Stimulated activated CD4-positive, alpha-beta T cell treated with anti-CD3 and anti-CD28 coated beads, Interleukin-15, amount 100 ng/mL, for 1 hour (primary cell): ENCODE measurements around the gene SRGAP1.

Experiments
- DNase-seq, 2 donors: peaks; one replicate each; pipeline ENCODE4 v3.0.0-alpha.2; 2020; ENCODE audit warnings: low read depth in 1 of 2, low spot score in 1 of 2

Gene SRGAP1

DNA sequence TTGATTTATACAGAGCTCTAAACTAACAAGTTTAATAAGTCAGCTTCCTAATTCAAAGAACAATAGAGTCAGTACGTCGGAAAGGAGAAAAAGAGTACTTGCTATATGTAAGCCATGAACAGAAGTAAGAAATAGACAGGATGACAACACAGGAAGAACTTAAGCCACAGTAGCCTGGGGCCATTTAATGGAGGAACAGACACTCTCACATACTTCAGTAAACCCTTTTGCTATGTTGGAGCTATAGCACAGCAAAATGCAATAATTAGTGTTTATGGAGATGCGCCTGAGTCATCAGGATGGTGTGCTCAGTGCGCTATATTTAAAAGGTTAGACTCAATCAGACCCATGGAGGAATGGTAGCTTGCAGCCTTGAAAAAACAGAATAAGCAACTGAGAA is 61.0 kb downstream of the SRGAP1 start:
- DNase-seq: no peak

DNA sequence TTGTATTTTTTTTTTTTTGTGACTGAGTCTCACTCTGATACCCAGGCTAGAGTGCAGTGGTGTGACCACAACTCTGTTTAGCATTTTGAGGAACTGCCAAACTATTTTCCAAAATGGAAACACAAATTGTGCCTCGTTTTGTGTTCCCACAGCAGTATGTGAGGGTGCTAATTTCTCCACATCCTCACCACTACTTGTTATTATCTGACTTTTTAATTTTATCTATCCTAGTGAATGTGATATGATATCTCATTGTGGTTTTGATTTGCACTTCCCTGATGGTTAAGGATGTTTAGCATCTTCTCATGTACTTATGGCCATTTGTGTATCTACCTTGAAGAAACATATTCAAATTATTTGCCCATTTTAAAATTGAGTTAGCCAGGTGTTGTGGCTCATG is 62.4 kb downstream of the SRGAP1 start:
- DNase-seq: no peak

DNA sequence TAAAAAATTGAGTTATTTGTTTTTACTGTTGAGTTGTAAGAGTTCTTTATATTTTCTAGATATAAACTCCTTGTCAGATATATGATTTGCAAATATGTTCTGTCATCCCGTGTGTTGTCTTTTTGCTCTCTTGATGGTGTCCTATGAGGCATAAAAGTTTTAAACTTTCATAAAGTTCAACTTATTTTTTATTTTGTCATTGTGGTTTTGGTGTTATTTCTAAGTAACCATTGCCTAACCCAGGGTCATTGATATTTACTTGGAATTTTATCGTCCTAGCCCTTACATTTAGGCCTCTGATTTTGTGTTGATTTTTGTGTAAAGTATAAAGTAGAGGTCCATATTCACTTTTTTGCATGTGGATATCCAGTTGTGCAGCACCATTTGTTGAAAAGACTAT is 63.1 kb downstream of the SRGAP1 start:
- DNase-seq: no peak

DNA sequence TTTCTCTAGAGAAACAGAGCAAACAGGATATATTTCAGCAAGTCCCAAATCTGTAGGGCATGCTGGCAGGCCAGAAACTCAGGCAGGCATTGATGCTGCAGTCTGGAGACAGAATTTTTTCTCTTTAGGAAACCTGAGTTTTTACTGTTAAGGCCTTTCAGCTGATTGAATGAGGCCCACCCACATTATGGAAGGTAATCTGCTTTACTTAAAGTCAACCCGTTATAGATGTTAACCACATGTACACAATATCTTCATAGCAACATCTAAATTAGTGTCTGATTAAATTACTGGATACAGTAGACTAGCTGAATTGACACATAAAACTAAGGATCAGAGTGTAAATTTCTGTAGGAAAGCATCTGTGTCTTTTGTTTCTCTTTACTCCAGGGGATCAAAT is 65.2 kb downstream of the SRGAP1 start:
- DNase-seq: no peak

- DNase-seq: no peak
Observed at GRCh38 chr12:63911341-63911740, 66.8 kb downstream of the SRGAP1 start.

- DNase-seq: no peak
Observed at GRCh38 chr12:63912651-63913050, 68.2 kb downstream of the SRGAP1 start.

- no peak for DNase-seq
Observed at GRCh38 chr12:63913929-63914328, 69.4 kb downstream of the SRGAP1 start.

DNA sequence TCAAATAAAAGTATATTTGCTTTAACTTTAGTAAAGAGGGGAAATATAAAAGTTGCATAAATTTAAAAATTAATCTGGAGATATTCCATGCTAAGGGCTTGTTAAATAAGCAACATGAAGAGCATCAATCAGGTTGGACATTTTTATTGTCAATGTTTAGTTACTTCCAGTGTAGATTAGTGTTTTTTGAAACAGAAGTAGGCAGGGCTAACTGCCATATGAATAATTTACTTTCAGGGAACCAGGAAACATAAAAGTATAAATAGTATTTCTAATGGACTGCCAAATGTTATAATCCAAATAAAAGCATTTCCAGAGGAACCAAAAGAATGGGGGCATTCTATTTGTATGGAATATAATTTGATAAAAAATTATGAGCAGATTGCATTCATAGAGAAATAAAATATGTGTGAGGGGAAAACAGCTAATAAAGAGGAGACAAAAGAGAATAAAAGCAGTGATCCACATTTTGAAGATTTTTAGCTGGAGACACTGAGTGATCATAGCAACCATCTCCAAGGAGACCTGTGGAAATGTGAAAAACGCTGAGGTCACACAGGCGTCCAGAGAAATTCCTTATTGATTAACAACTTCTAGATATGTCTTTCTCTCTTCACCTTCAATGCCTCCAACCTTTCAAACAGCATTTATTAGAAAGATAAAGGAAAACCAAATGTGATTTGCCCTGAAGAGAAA is 70.8 kb downstream of the SRGAP1 start:
- DNase-seq: no peak

DNA sequence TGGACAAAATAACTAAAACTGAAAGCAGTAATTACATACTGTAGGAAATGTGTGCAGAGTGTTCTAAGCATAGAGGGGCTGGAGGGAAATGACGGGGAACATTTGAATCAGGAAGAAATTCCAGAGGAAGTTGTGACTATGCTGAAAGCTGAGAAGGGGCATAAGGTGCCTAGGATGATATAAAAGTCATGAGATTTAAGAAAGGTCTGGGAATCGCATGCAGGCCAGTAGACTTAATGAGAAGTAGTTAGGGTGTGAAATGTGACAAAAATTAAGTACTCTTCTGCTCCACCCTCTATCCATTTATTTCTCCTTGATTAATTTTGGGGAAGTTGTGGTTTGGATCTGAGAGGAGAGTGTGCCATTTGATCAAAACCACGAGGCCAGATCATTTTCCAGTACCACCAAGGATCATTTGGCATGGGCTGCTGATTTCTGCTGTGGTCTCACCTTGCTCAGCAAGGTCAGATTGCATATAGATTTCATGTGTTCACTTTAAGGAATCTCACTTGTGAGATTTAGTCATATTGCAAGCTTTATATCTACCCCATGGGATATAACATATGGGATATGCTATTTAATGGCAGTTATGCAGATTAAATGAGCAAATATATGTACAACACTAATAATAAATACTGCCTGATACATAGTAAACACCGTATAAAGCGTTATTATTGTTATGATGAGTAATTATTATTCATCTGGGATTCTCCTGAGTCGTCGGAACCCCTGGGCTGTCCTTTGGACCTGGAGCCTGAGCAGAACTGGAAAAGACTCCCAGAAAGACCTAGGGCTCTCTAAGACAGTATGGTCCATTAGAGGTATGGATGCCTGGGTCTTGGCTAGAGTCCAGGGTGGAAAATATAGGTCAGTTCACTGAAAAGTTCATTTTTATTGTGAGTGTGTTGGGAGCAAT is 72.3 kb downstream of the SRGAP1 start:
- DNase-seq: no peak

GRCh38 chr12:63917477-63917862 is 73.0 kb downstream of the SRGAP1 start:
- no peak for DNase-seq

GRCh38 chr12:63917864-63918799 is 73.6 kb downstream of the SRGAP1 start:
- no peak for DNase-seq

DNA sequence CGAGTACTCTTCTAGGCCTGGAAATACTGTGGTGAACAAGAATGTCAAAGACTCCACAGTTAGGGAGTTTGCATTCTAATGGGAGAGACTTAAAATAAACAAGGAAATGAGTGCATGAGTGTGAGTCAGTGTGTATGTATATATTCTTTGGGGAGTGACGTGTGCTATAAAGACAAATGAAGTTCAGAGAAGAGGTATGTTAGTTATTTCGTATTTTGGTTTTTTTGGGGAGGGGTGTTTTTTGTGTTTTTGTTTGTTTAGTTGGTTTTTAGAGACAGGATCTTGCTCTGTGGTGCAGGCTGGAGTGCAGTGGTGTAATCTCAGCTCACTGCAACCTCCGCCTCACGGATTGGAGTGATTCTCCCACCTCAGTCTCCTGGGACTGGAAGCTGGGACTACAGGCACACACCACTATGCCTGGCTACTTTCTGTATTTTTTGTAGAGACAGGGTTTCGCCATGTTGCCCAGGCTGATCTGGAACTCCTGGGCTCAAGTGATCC is 74.3 kb downstream of the SRGAP1 start:
- DNase-seq: no peak

GRCh38 chr12:63919756-63920155 is 75.3 kb downstream of the SRGAP1 start:
- DNase-seq: no peak

DNA sequence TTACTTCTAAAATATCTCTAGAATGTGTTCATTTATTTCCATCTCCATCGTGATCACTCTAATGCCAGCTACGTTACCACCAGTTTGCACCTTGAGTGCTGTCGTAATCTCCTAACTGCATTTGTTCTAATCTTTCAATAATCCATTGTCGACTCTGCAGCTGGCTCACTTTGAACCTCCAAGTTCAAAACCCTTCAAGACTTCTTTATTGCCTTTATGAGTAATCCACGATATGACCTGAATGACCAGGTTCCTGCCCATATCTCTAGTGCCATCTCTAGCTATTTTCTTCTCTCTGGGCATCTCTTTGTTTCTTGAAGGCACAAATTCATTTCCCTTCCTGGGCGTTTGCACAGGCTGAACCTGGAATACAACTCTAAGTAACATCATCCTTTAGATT is 76.7 kb downstream of the SRGAP1 start:
- DNase-seq: no peak

GRCh38 chr12:63922474-63922873 is 78.0 kb downstream of the SRGAP1 start:
- no peak for DNase-seq

- DNase-seq: no peak
Observed at GRCh38 chr12:63924781-63925180, 80.3 kb downstream of the SRGAP1 start.

- no peak for DNase-seq
Observed at GRCh38 chr12:63927511-63927910, 83.0 kb downstream of the SRGAP1 start.

- no peak for DNase-seq
Observed at GRCh38 chr12:63928305-63928704, 83.8 kb downstream of the SRGAP1 start.

DNA sequence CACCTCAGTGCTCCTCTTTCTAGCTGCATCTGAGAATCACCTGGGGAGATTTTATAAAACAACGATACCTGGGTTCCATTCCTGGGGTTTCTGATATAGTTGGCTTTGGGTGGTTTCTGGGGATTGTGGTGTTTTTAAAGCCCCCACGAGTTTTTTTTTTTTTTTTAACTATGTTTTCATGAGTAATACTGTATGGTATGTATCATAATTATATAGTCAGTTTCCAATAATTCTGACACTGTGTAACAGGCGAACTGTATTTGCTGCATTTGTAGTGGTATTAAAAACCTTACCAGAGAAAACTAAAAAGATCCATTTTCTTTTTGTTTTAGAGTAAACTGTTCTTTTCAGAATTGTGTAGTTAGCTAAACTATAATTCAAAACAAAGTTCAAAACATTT is 84.9 kb downstream of the SRGAP1 start:
- DNase-seq: no peak

GRCh38 chr12:63930971-63931370 is 86.5 kb downstream of the SRGAP1 start:
- no peak for DNase-seq

DNA sequence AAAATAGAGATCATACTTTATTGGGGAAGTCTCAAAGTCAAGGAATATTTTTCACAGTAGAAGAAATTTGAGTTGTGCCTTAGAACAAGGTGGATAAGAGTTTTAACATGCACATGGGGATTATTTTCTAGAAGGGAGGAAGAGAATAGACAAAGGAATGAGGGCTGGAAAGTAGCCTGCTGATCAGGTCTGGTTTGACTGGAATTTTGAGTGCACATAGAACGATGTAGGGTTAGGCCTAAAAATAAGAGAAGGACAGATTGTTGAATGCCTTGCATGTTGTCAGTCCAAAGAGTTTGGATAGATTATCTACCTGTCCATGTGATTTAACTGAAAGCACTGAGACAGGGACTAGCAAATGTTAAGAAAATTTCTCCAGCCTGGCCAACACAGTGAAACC is 87.2 kb downstream of the SRGAP1 start:
- no peak for DNase-seq
